ENCODE measurements around the gene NOTCH3.

GRCh38 chr19:15239337-15239949 lies 38.6 kb upstream of the NOTCH3 start:
- no peak for TF ChIP-seq CTCF (IDR thresholded peaks at IDR 0.05)
- TF ChIP-seq POLR2A (IDR thresholded peaks at IDR 0.05): no peak

Data from ovary (tissue), 3 donors.